Stimulated activated CD4-positive, alpha-beta T cell treated with anti-CD3 and anti-CD28 coated beads, Interleukin-4, amount 100 ng/mL, for 24 hours (primary cell): ENCODE results near the gene ETDA.
"Not testable (repeated sequence)": the region's sequence is repeated elsewhere in the genome, so short reads cannot be mapped to it uniquely, and the experiment has no call there.

ENCODE experiments used
- DNase-seq: peaks from one replicate; pipeline ENCODE4 v3.0.0-alpha.2; 2020

ETDA gene

GRCh38 chrX:135252011-135252518 is at the start of gene ETDA:
ETDA (plus strand) TSS chrX:135252061; CDS start chrX:135253277, 1,216 bp downstream.
- not testable (repeated sequence) for DNase-seq

GRCh38 chrX:135206427-135206826 is 45.4 kb upstream of the ETDA start:
- peak; percentile 7 for DNase-seq

- DNase-seq = peak; percentile 61
Observed at GRCh38 chrX:135213200-135213844, 38.5 kb upstream of the ETDA start.

GRCh38 chrX:135245989-135246388 is 5.9 kb upstream of the ETDA start:
- DNase-seq = not testable (repeated sequence)

- DNase-seq = not testable (repeated sequence)
Observed at GRCh38 chrX:135256087-135256684, 4.3 kb downstream of the ETDA start.

- no peak for DNase-seq
Observed at GRCh38 chrX:135256923-135257322, 5.1 kb downstream of the ETDA start.

- DNase-seq = no peak
Observed at GRCh38 chrX:135257469-135257868, 5.6 kb downstream of the ETDA start.

GRCh38 chrX:135260976-135261375 is 9.1 kb downstream of the ETDA start:
- not testable (repeated sequence) for DNase-seq

GRCh38 chrX:135263376-135263775 is 11.5 kb downstream of the ETDA start:
- DNase-seq = not testable (repeated sequence)

- DNase-seq = no peak
Observed at GRCh38 chrX:135264206-135264605, 12.3 kb downstream of the ETDA start.

GRCh38 chrX:135273162-135273561 is 21.3 kb downstream of the ETDA start:
- DNase-seq = no peak

- no peak for DNase-seq
Observed at GRCh38 chrX:135275973-135276372, 24.1 kb downstream of the ETDA start.

- no peak for DNase-seq
Observed at GRCh38 chrX:135287266-135287823, 35.5 kb downstream of the ETDA start.

- DNase-seq = peak; percentile 60
Observed at GRCh38 chrX:135295238-135295943, 43.5 kb downstream of the ETDA start.

- DNase-seq = no peak
Observed at GRCh38 chrX:135295944-135296305, 44.1 kb downstream of the ETDA start.

GRCh38 chrX:135302269-135302873 is 50.5 kb downstream of the ETDA start:
- DNase-seq = no peak
